NCI-H460 (cell line): Measurements from ENCODE around the gene ECT2L. TPM values are rescaled to one million over a fixed set of nuclear protein-coding genes. Genes with fewer than 3 reads are reported as not detected.
A peak's percentile ranks its signal among the peaks of the same experiment; 100 is the strongest.
"Not testable (repeated sequence)": the region's sequence is repeated elsewhere in the genome, so short reads cannot be mapped to it uniquely, and the experiment has no call there.

Experiments
- DNase-seq: peaks from one replicate; pipeline ENCODE4 v3.0.0-alpha.2; 2016; ENCODE audit warnings: low read depth; ENCODE audit errors: extremely low read depth
- total RNA-seq: library from RNA; depleted of rRNA; stranded (reverse); fragments of >200 nt; shearing (Covaris generic); gene quantifications from 2 replicates; pipeline ENCODE4 v1.2.3, GENCODE V29; 2014; rRNA removed

ECT2L gene
- total RNA-seq, 1 experiment from 2014 or later, result not detected

GRCh38 chr6:138923561-138923960, 127.7 kb downstream of the ECT2L start:
- no peak for DNase-seq

- DNase-seq, result no peak
Observed at GRCh38 chr6:138925806-138926205, 129.9 kb downstream of the ECT2L start.

- DNase-seq, result no peak
Observed at GRCh38 chr6:138926579-138926978, 130.7 kb downstream of the ECT2L start.

- DNase-seq, result no peak
Observed at GRCh38 chr6:138931660-138932059, 135.8 kb downstream of the ECT2L start.

GRCh38 chr6:138936873-138937272, 141.0 kb downstream of the ECT2L start:
- not testable (repeated sequence) for DNase-seq

GRCh38 chr6:138943089-138943625, 147.3 kb downstream of the ECT2L start:
- DNase-seq, result no peak

- DNase-seq, result peak; percentile 28
Observed at GRCh38 chr6:138944412-138944811, 148.5 kb downstream of the ECT2L start.

- DNase-seq, result no peak
Observed at GRCh38 chr6:138945354-138945753, 149.5 kb downstream of the ECT2L start.

- DNase-seq, result no peak
Observed at GRCh38 chr6:138948004-138948403, 152.1 kb downstream of the ECT2L start.

GRCh38 chr6:138948546-138949179, 152.8 kb downstream of the ECT2L start:
- no peak for DNase-seq

GRCh38 chr6:138953451-138953850, 157.6 kb downstream of the ECT2L start:
- no peak for DNase-seq

Other genes with a start within 250 kb of the ECT2L start
- gene CCDC28A, start 22.3 kb upstream of the ECT2L start, total RNA-seq, result 13.2 and 15.4 TPM in 2 replicates
- 59.5 and 61.2 TPM in 2 replicates for gene REPS1, start 192.2 kb downstream of the ECT2L start, total RNA-seq
- gene ABRACL, start 232.7 kb downstream of the ECT2L start, total RNA-seq, result 21.9 and 27.1 TPM in 2 replicates